NB4 (cell line): ENCODE results near the gene THRAP3.

Experiments
- DNase-seq: peaks from one replicate; pipeline ENCODE4 v3.0.0; 2010; ENCODE audit warnings: low read depth
- H3K4me3 ChIP-seq: one replicate; pipeline ENCODE4 v1.5.1; 2011; ENCODE audit warnings: mild to moderate bottlenecking, low read depth, low read length, moderate library complexity
- CTCF ChIP-seq: IDR thresholded peaks from one replicate; pipeline ENCODE4 v1.5.1; 2012; ENCODE audit warnings: low read depth, low read length
- MAX ChIP-seq: IDR thresholded peaks from 2 replicates; pipeline ENCODE4 v1.6.1; 2011; ENCODE audit warnings: low read depth, low read length
- MYC ChIP-seq: IDR thresholded peaks from 2 replicates; pipeline ENCODE4 v1.6.1; 2011; ENCODE audit warnings: low read depth, low read length
- POLR2A ChIP-seq: IDR thresholded peaks from 2 replicates; pipeline ENCODE4 v1.6.1; 2011; ENCODE audit warnings: mild to moderate bottlenecking; ENCODE audit not compliant: insufficient read length; ENCODE audit errors: extremely low read depth

THRAP3 gene

GRCh38 chr1:36223996-36224536, at the start of gene THRAP3:
Gene THRAP3 (plus strand): TSS chr1:36224443. CDS start chr1:36282564, 58,121 bp downstream.
- peak; percentile 100 for DNase-seq
- TF ChIP-seq MAX (peak; percentile 98), POLR2A (peak; percentile 67), CTCF (no peak), MYC (peak; percentile 89)
- H3K4me3 ChIP-seq, result peak within 1 kb of the TSS; percentile 100

GRCh38 chr1:36174713-36175112, 49.5 kb upstream of the THRAP3 start:
- H3K4me3 ChIP-seq, result no peak overlapping the region
- no peak for DNase-seq
- no peak for TF ChIP-seq POLR2A

- H3K4me3 ChIP-seq, result no peak overlapping the region
- no peak for DNase-seq
- TF ChIP-seq POLR2A (no peak), MAX (no peak), MYC (no peak)
These were observed 48.8 kb upstream of the THRAP3 start for GRCh38 chr1:36175137-36176095.

GRCh38 chr1:36176106-36176949, 47.9 kb upstream of the THRAP3 start:
- no peak for DNase-seq
- H3K4me3 ChIP-seq, result no peak overlapping the region
- TF ChIP-seq CTCF, result no peak
- TF ChIP-seq MAX, result no peak

GRCh38 chr1:36177589-36178431, 46.4 kb upstream of the THRAP3 start:
- DNase-seq, result no peak
- H3K4me3 ChIP-seq, result no peak overlapping the region
- TF ChIP-seq MYC (no peak), MAX (no peak), CTCF (no peak), POLR2A (no peak)

GRCh38 chr1:36178471-36179219, 45.6 kb upstream of the THRAP3 start:
- no peak for DNase-seq
- no peak overlapping the region for H3K4me3 ChIP-seq
- TF ChIP-seq MYC (no peak), MAX (no peak), CTCF (no peak), POLR2A (no peak)
